Measurements from ENCODE around the gene CHPT1.

DNA sequence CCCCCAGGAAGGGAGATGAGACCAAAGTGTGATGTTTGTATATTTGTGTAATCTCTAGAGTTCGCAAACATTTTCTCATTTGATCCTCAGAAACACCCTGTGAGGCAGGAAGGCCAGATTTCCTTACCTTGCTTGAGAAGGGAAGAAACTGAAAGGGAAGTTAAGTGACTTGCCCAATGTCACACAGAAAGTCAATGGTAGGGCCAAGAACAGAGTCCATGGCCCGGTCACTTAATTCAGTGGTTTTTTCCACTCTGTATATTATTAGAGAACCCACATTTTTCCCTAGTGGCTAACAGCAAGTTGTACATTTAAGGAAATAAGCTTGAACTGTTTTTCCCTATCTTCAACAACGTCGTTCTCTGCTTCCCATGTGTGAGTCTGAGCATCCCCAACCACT, 25.6 kb upstream of the CHPT1 start:
- TF ChIP-seq CTCF (IDR thresholded peaks at IDR 0.05), result no peak
- TF ChIP-seq ZFX (IDR thresholded peaks at IDR 0.05; ENCODE audit: borderline replicate concordance), result no peak

Measured in 22Rv1 (cell line).